ENCODE data around the gene PLD4. TPM values are rescaled to one million over a fixed set of nuclear protein-coding genes. Genes with fewer than 3 reads are reported as not detected.

Gene PLD4
- total RNA-seq, 2 donors from 2014 or later = 0.30 TPM; not detected in 1

GRCh38 chr14:104965561-104966231 is 41.0 kb downstream of the PLD4 start:
- no peak for ATAC-seq (replicated peaks in 1 of 2)
- H3K36me3 Mint-ChIP-seq (ENCODE audit: insufficient read depth in 2 of 2) = no peaks in the 10 kb centered on the region
- no peaks in the 10 kb centered on the region for H3K9me3 Mint-ChIP-seq

GRCh38 chr14:104966261-104966865 is 41.7 kb downstream of the PLD4 start:
- Mint-ChIP-seq H3K27ac (no peak overlapping the region), H3K27me3 (ENCODE audit: low read depth) (peaks cover 6% of the 10 kb centered on the region), H3K4me3 (no peak overlapping the region), H3K9me3 (no peaks in the 10 kb centered on the region), H3K4me1 (ENCODE audit: low read depth) (no peaks in the 10 kb centered on the region), H3K36me3 (ENCODE audit: insufficient read depth in 2 of 2) (no peaks in the 10 kb centered on the region)
- DNase-seq = no peak
- no peak for ATAC-seq (replicated peaks in 1 of 2)

More at GRCh38 chr14:104965561-104966231, 41.0 kb downstream of the PLD4 start:
- DNase-seq = no peak
- no peaks in the 10 kb centered on the region for H3K4me1 Mint-ChIP-seq (ENCODE audit: low read depth)
- peaks cover 6% of the 10 kb centered on the region for H3K27me3 Mint-ChIP-seq (ENCODE audit: low read depth)
- no peak overlapping the region for H3K4me3 Mint-ChIP-seq
- no peak overlapping the region for H3K27ac Mint-ChIP-seq

GRCh38 chr14:104966981-104967385 is 42.3 kb downstream of the PLD4 start:
- no peak for DNase-seq
- Mint-ChIP-seq H3K36me3 (ENCODE audit: insufficient read depth in 2 of 2) (no peaks in the 10 kb centered on the region), H3K4me3 (no peak overlapping the region), H3K4me1 (ENCODE audit: low read depth) (no peaks in the 10 kb centered on the region), H3K9me3 (no peaks in the 10 kb centered on the region), H3K27ac (no peak overlapping the region), H3K27me3 (ENCODE audit: low read depth) (peaks cover 6% of the 10 kb centered on the region)
- no peak for ATAC-seq (replicated peaks in 1 of 2)

GRCh38 chr14:104967386-104968152 is 42.9 kb downstream of the PLD4 start:
- no peaks in the 10 kb centered on the region for H3K36me3 Mint-ChIP-seq (ENCODE audit: insufficient read depth in 2 of 2)
- H3K4me1 Mint-ChIP-seq (ENCODE audit: low read depth) = no peaks in the 10 kb centered on the region
- H3K9me3 Mint-ChIP-seq = no peaks in the 10 kb centered on the region
- H3K27ac Mint-ChIP-seq = no peak overlapping the region
- peak in 1 of 2 donors; percentile 33 for DNase-seq
- no peak overlapping the region for H3K4me3 Mint-ChIP-seq
- peaks cover 6% of the 10 kb centered on the region for H3K27me3 Mint-ChIP-seq (ENCODE audit: low read depth)
- peak in 1 of 2 donors; percentile 60 for ATAC-seq (replicated peaks in 1 of 2)

- no peaks in the 10 kb centered on the region for H3K36me3 Mint-ChIP-seq (ENCODE audit: insufficient read depth in 2 of 2)
- peaks cover 6% of the 10 kb centered on the region for H3K27me3 Mint-ChIP-seq (ENCODE audit: low read depth)
- H3K4me3 Mint-ChIP-seq = no peak overlapping the region
- H3K4me1 Mint-ChIP-seq (ENCODE audit: low read depth) = no peaks in the 10 kb centered on the region
- no peaks in the 10 kb centered on the region for H3K9me3 Mint-ChIP-seq
- H3K27ac Mint-ChIP-seq = no peak overlapping the region
- no peak for ATAC-seq (replicated peaks in 1 of 2)
- no peak for DNase-seq
Measured at GRCh38 chr14:104968153-104968527, 43.5 kb downstream of the PLD4 start.

- no peak overlapping the region for H3K27ac Mint-ChIP-seq
- no peak for DNase-seq
- ATAC-seq (replicated peaks in 1 of 2) = no peak
- no peaks in the 10 kb centered on the region for H3K9me3 Mint-ChIP-seq
- H3K36me3 Mint-ChIP-seq (ENCODE audit: insufficient read depth in 2 of 2) = no peaks in the 10 kb centered on the region
- no peaks in the 10 kb centered on the region for H3K4me1 Mint-ChIP-seq (ENCODE audit: low read depth)
- no peak overlapping the region for H3K4me3 Mint-ChIP-seq
- peaks cover 6% of the 10 kb centered on the region for H3K27me3 Mint-ChIP-seq (ENCODE audit: low read depth)
Measured at GRCh38 chr14:104968541-104969401, 44.1 kb downstream of the PLD4 start.

- Mint-ChIP-seq H3K4me1 (ENCODE audit: low read depth) (no peaks in the 10 kb centered on the region), H3K4me3 (no peak overlapping the region), H3K27ac (no peak overlapping the region), H3K36me3 (ENCODE audit: insufficient read depth in 2 of 2) (no peaks in the 10 kb centered on the region), H3K27me3 (ENCODE audit: low read depth) (peaks cover 6% of the 10 kb centered on the region), H3K9me3 (no peaks in the 10 kb centered on the region)
- ATAC-seq (replicated peaks in 1 of 2) (no peak), DNase-seq (no peak)
Measured at GRCh38 chr14:104969741-104970230, 45.1 kb downstream of the PLD4 start.

GRCh38 chr14:104970231-104971068 is 45.8 kb downstream of the PLD4 start:
- Mint-ChIP-seq H3K27me3 (ENCODE audit: low read depth) (peaks cover 6% of the 10 kb centered on the region), H3K36me3 (ENCODE audit: insufficient read depth in 2 of 2) (no peaks in the 10 kb centered on the region), H3K27ac (no peak overlapping the region), H3K4me1 (ENCODE audit: low read depth) (no peaks in the 10 kb centered on the region), H3K4me3 (no peak overlapping the region), H3K9me3 (no peaks in the 10 kb centered on the region)
- no peak for ATAC-seq (replicated peaks in 1 of 2)
- no peak for DNase-seq

- ATAC-seq (replicated peaks in 1 of 2) = no peak
- Mint-ChIP-seq H3K27me3 (ENCODE audit: low read depth) (peaks cover 14% of the 10 kb centered on the region), H3K27ac (no peak overlapping the region), H3K36me3 (ENCODE audit: insufficient read depth in 2 of 2) (no peaks in the 10 kb centered on the region), H3K4me1 (ENCODE audit: low read depth) (peaks cover 8% of the 10 kb centered on the region), H3K4me3 (no peak overlapping the region), H3K9me3 (no peaks in the 10 kb centered on the region)
- no peak for DNase-seq
Measured at GRCh38 chr14:104971447-104972240, 47.0 kb downstream of the PLD4 start.

- H3K27me3 Mint-ChIP-seq (ENCODE audit: low read depth) = peaks cover 19% of the 10 kb centered on the region
- H3K27ac Mint-ChIP-seq = no peak overlapping the region
- ATAC-seq (replicated peaks in 1 of 2) = no peak
Measured at GRCh38 chr14:104972301-104973134, 47.8 kb downstream of the PLD4 start.

GRCh38 chr14:104973135-104973384 is 48.4 kb downstream of the PLD4 start:
- H3K4me3 Mint-ChIP-seq = no peak overlapping the region
- no peaks in the 10 kb centered on the region for H3K9me3 Mint-ChIP-seq
- no peak for ATAC-seq (replicated peaks in 1 of 2)
- H3K4me1 Mint-ChIP-seq (ENCODE audit: low read depth) = peaks cover 8% of the 10 kb centered on the region
- H3K36me3 Mint-ChIP-seq (ENCODE audit: insufficient read depth in 2 of 2) = no peaks in the 10 kb centered on the region
- no peak for DNase-seq
- H3K27me3 Mint-ChIP-seq (ENCODE audit: low read depth) = peaks cover 21% of the 10 kb centered on the region
- no peak overlapping the region for H3K27ac Mint-ChIP-seq

More at GRCh38 chr14:104972301-104973134, 47.8 kb downstream of the PLD4 start:
- Mint-ChIP-seq H3K9me3 (no peaks in the 10 kb centered on the region), H3K36me3 (ENCODE audit: insufficient read depth in 2 of 2) (no peaks in the 10 kb centered on the region), H3K4me1 (ENCODE audit: low read depth) (peaks cover 8% of the 10 kb centered on the region), H3K4me3 (no peak overlapping the region)
- DNase-seq = no peak

All from activated T-cell treated with anti-CD3 and anti-CD28 coated beads, Interleukin-2, amount 50 U/mL, for 72 hours (primary cell).